ENCODE data around the gene MEX3D. TPM values are rescaled to one million over a fixed set of nuclear protein-coding genes. Genes with fewer than 3 reads are reported as not detected.
"Not testable (repeated sequence)": the region's sequence is repeated elsewhere in the genome, so short reads cannot be mapped to it uniquely, and the experiment has no call there.

The MEX3D gene
- total RNA-seq, 2 donors from 2014 or later: 31.9 to 54.3 TPM

- Histone ChIP-seq H3K36me3 (no peaks in the 10 kb centered on the region), H3K9me3 (no peaks in the 10 kb centered on the region), H3K4me1 (no peaks in the 10 kb centered on the region), H3K4me3 (no peak overlapping the region), H3K27me3 (no peaks in the 10 kb centered on the region), H3K9ac (ENCODE audit: low read depth in 2 of 2, low read length in 2 of 2) (no peak overlapping the region), H3K27ac (no peak overlapping the region)
- intact Hi-C loops (cut with DNase I): no loop called here
- no peak for TF ChIP-seq CTCF (IDR thresholded peaks at IDR 0.05)
- no peak for DNase-seq
Measured at GRCh38 chr19:1554968-1555367, 13.2 kb downstream of the MEX3D start.

GRCh38 chr19:1553415-1553814 is 14.7 kb downstream of the MEX3D start:
- Histone ChIP-seq H3K36me3 (no peaks in the 10 kb centered on the region), H3K9me3 (no peaks in the 10 kb centered on the region), H3K27ac (no peak overlapping the region), H3K4me1 (no peaks in the 10 kb centered on the region), H3K9ac (ENCODE audit: low read depth in 2 of 2, low read length in 2 of 2) (no peak overlapping the region), H3K4me3 (no peak overlapping the region), H3K27me3 (no peaks in the 10 kb centered on the region)
- TF ChIP-seq CTCF (IDR thresholded peaks at IDR 0.05): no peak
- intact Hi-C loops (cut with DNase I): no loop called here
- no peak for DNase-seq

- no peaks in the 10 kb centered on the region for H3K36me3 ChIP-seq
- intact Hi-C loops (cut with DNase I): no loop called here
Measured at GRCh38 chr19:1551068-1552040, 16.8 kb downstream of the MEX3D start.

GRCh38 chr19:1549332-1549945 is 18.7 kb downstream of the MEX3D start:
- intact Hi-C loops (cut with DNase I): no loop called here
- TF ChIP-seq CTCF (IDR thresholded peaks at IDR 0.05): no peak
- no peaks in the 10 kb centered on the region for H3K4me1 ChIP-seq

More at GRCh38 chr19:1551068-1552040, 16.8 kb downstream of the MEX3D start:
- no peak overlapping the region for H3K9ac ChIP-seq (ENCODE audit: low read depth in 2 of 2, low read length in 2 of 2)
- H3K27me3 ChIP-seq: no peaks in the 10 kb centered on the region
- no peaks in the 10 kb centered on the region for H3K4me1 ChIP-seq
- DNase-seq: no peak
- no peaks in the 10 kb centered on the region for H3K9me3 ChIP-seq
- H3K27ac ChIP-seq: no peak overlapping the region
- no peak overlapping the region for H3K4me3 ChIP-seq
- no peak for TF ChIP-seq CTCF (IDR thresholded peaks at IDR 0.05)

GRCh38 chr19:1540365-1540925 is 27.7 kb downstream of the MEX3D start:
- no peaks in the 10 kb centered on the region for H3K36me3 ChIP-seq
- H3K9ac ChIP-seq (ENCODE audit: low read depth in 2 of 2, low read length in 2 of 2): no peak overlapping the region
- no peaks in the 10 kb centered on the region for H3K4me1 ChIP-seq
- TF ChIP-seq CTCF (IDR thresholded peaks at IDR 0.05): no peak
- no peaks in the 10 kb centered on the region for H3K9me3 ChIP-seq
- DNase-seq: no peak
- H3K27me3 ChIP-seq: no peaks in the 10 kb centered on the region
- no peak overlapping the region for H3K4me3 ChIP-seq
- intact Hi-C loops (cut with DNase I): no loop called here
- H3K27ac ChIP-seq: no peak overlapping the region

More at GRCh38 chr19:1549332-1549945, 18.7 kb downstream of the MEX3D start:
- Histone ChIP-seq H3K4me3 (no peak overlapping the region), H3K9ac (ENCODE audit: low read depth in 2 of 2, low read length in 2 of 2) (no peak overlapping the region), H3K27ac (no peak overlapping the region), H3K9me3 (no peaks in the 10 kb centered on the region), H3K36me3 (no peaks in the 10 kb centered on the region), H3K27me3 (no peaks in the 10 kb centered on the region)
- DNase-seq: no peak

- intact Hi-C loops (cut with DNase I); DNase-seq; H3K36me3 ChIP-seq; H3K9me3 ChIP-seq; H3K4me3 ChIP-seq; H3K27me3 ChIP-seq; H3K4me1 ChIP-seq; H3K9ac ChIP-seq (ENCODE audit: low read depth in 2 of 2, low read length in 2 of 2); H3K27ac ChIP-seq: not testable (repeated sequence)
Measured at GRCh38 chr19:1539749-1540148, 28.4 kb downstream of the MEX3D start.
